Endometrial microvascular endothelial cells (primary cell): ENCODE results near the gene EHF. TPM values are rescaled to one million over a fixed set of nuclear protein-coding genes. Genes with fewer than 3 reads are reported as not detected.

Experiments
- in situ Hi-C: cut with HindIII; loops from 2 replicates; pipeline ENCODE4 v1.10.0; 2017; ENCODE audit warnings: low sequenced_read_pairs, low pct_unique_long_range_greater_than_20kb; ENCODE audit errors: inconsistent ontology term
- total RNA-seq: library from RNA; depleted of rRNA; stranded (reverse); fragments of >200 nt; gene quantifications from one replicate; pipeline ENCODE4 v1.2.3, GENCODE V29; 2015; ENCODE audit errors: inconsistent ontology term

The EHF gene
- total RNA-seq, 1 donor from 2014 or later, result not detected

- in situ Hi-C loops, result no loop called here
Observed at GRCh38 chr11:34618406-34618805, 2.5 kb upstream of the EHF start.

DNA sequence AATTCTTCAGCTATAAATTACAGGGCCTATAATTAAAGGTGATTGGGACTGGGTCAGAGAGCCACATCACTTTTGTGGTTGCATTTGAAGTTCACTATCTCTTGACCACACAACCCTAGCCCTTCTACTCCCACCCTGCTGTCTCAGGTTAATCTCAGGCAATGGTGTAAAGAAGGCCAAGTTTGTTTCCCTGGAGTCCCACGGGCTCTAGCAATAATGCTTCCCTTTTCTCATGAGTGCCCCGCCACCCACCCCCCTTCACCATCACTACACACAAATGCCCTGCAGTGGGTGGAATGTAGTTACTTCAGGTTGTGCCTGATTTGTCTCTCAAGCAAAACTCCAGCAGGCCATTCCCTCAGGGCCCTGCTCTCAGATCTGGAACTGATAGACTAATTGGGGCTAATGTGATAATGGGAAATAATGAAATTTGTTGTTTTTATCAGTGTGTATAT lies 1.8 kb upstream of the EHF start:
- in situ Hi-C loops, result no loop called here

- in situ Hi-C loops, result no loop called here
Observed at GRCh38 chr11:34620202-34620601, 691 bp upstream of the EHF start.

- in situ Hi-C loops, result no loop called here
Observed at GRCh38 chr11:34621876-34622275, 983 bp downstream of the EHF start.

DNA sequence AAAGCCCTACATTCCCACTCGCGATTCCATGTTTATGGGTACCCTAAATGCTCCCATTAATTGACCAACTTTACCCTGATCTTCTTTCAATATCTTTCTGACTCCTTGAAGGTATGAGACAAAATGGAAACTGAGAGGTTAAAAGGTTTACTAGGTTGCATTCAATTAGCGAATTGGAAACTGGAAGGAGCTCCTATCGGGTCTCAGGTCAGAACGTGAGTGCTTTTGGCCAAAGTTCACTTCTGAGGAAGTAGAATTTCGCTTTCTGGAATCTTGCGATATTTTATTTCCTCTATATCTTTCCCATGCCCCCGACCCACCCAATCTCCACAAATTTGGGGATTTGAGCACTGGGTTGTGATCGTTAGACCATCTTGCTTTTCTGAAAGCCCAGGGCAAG lies 2.6 kb downstream of the EHF start:
- in situ Hi-C loops, result no loop called here

DNA sequence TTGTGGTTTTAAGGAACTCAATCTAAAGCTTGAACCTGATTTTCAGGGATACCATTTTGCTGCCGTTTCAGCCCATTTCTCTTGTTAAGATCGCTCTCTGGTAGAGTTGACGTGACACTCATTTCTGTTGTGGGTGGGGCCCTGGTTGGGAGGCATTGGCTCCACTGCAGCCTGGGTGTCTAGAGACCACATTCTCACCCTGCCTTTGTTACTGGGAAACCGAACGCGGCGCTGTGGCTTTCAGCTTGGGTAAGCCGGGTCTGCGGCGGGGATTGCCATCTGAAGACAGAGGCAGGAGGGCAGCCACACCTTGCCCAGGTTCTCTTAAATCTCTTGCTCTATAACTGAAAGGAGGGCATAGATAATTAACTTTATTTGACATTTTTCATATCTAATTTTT lies 3.2 kb downstream of the EHF start:
- in situ Hi-C loops, result no loop called here

- in situ Hi-C loops, result no loop called here
Observed at GRCh38 chr11:34625576-34625975, 4.7 kb downstream of the EHF start.

- in situ Hi-C loops, result no loop called here
Observed at GRCh38 chr11:34626393-34626792, 5.5 kb downstream of the EHF start.

- in situ Hi-C loops, result no loop called here
Observed at GRCh38 chr11:34627197-34627596, 6.3 kb downstream of the EHF start.

- in situ Hi-C loops, result no loop called here
Observed at GRCh38 chr11:34629711-34630110, 8.8 kb downstream of the EHF start.

- in situ Hi-C loops, result no loop called here
Observed at GRCh38 chr11:34630544-34630943, 9.7 kb downstream of the EHF start.

DNA sequence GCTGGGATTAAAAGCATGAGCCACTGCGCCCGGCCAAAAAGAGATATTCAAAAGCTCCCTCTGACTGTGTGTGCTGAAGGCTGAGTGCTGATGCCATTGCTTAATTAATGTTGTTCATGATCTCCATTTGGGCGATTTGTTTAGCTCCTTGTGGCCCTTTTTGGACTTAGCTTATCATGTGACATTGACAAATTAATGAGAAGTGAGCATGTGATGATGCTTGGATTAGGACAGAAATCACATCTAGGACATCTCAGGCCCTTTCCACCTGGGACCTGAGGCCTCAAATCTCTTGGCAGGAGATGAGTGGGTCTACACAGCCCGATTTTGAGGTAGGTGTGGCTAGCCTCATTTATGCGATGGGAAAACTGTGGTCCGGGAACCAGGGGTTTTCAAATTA lies 10.4 kb downstream of the EHF start:
- in situ Hi-C loops, result no loop called here

DNA sequence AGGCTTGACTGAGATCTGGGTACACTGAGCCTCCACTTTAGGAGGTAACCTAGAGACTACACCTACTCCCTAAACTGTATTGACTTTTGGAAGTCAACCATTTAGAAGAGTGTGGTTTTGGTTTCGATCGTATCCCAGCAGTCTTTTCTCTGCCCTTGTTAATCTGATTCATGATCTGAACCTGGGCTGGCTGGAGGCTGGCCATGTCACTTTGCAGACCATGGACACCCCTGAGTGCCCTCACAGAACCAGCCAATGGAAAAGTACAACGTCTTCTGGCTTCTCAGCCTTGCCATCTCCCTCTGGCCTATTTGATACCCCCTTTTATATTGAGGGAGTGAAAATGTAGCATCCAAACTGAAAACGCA lies 10.8 kb downstream of the EHF start:
- in situ Hi-C loops, result no loop called here

DNA sequence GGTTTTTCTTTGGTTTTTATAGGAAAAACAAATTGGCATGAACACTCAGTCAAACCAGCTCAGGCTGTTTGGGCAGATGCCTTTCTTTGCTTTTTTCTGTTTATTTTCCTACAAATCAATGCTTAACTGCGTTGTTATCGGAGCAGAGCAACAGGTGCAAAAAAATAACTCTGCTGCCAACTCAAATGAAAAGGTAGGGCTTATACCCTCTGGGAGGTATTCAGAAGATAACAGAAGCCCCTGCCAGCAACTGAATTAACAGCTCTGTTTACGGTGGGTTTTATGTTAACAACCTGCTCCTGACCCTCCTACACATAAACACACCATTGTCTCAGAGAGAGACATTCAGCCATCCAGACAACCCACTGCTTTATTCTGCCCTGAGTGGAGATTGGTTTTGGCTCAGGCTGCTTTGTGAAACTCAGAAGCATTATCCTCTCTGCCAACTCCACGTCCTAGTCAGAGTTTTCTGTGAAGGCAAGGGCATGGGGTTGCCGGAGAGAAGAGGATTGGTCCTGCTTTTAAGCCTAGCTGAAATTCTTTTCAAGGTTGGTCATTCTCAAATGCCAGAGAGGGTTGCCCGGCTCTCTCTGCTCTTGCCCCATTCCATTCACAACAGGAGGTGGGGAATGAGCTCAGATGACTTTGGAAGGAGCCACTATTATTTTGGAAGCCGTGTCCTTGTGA lies 11.4 kb downstream of the EHF start:
- in situ Hi-C loops, result no loop called here

DNA sequence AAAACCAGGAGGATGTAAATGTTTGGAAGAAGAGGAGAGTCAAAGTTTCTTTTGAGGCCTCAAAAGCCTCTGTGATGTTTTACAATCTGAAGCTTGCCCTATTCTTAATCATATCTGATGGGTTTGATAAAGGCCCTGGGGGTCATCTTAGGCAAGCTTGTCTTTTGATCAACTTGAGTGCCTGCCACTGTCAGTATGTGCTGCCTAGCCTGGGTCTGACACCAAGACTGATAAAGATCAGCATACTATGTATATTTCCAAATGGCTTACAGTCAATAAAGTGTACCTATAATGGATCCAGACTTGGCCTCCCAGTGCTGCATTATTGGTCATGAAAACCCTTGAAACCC lies 12.7 kb downstream of the EHF start:
- in situ Hi-C loops, result no loop called here

- in situ Hi-C loops, result no loop called here
Observed at GRCh38 chr11:34633990-34634693, 13.2 kb downstream of the EHF start.

DNA sequence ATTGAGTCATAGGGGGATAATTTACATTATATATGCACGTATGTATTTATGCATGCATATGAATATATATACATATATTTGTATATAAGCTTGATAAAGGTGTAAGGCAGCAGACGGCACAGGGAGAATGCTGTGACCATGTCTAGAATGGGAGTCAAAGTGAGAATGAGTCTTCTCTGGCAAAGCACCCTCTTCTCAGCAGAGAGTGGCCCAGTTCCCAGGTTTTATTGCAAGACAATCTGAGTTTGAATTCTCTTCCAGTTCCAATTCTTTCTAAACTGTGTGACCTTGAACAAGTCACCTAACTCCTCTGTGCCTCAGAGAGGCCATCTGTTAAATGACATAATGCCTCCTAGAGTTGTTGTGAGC lies 13.8 kb downstream of the EHF start:
- in situ Hi-C loops, result no loop called here

DNA sequence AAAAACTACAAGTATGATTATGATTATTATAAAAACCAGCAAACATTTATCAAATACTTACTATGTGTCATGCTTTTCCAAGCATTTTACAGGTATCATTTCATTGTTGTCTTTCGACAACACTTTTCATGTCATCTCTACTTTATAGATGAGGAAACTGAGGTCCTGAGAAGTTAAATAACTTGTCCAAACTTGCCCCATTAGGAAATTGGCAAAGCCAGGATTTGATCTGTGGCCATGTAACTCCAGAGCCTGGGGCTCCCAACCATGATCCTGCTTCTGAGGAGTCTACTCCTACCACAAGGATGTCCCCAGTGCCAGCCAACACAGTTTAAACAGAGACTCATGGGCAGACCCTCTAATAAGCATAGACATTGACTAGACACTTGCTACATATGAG lies 15.2 kb downstream of the EHF start:
- in situ Hi-C loops, result no loop called here

DNA sequence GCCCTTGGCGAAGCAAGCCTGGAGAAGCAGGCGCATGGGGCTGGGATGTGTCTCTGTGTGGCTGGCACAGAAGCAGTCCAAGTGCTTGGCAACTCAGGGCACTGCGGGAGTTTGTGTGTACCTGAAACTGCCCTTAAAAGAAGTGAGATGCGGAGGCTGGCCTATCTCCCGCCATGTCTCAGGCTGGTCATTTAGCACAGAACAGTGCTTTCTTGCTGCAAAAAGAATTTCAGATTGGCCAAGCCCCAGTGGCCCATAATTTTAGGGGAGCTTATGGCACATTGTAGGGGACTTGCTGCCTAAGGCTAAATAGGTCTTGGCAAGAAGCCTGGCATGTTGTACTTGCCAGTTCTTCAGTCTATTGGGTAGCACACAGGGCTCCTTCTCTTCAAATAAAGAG lies 16.4 kb downstream of the EHF start:
- in situ Hi-C loops, result no loop called here

DNA sequence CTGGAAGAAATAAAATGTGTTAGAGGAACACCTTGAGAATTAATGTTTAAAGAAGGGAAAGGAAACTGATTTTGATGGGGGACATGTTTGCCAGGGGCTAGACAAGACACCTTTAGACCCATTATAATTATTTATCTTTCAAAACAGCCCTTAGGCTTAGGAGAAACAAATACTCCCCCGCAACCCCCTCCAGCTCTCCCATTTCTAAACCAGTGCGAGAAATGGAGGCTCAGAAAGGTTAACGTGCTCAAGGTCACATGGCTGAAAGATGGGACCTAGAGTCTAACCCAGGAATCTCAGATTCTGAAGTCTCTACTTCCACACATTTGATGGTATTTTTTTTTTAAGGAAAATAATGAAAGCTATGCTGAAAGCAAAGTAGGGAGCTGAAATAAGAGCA lies 18.0 kb downstream of the EHF start:
- in situ Hi-C loops, result no loop called here

- in situ Hi-C loops, result no loop called here
Observed at GRCh38 chr11:34639545-34639944, 18.7 kb downstream of the EHF start.
